GM19043 (cell line): Measurements from ENCODE around the gene SCO2.
A peak's percentile ranks its signal among the peaks of the same experiment; 100 is the strongest.

ENCODE experiments used
- ATAC-seq: cut with Tn5 transposase; IDR thresholded peaks from one replicate; pipeline ENCODE4 v1.9.1; 2021; ENCODE audit warnings: low read depth; ENCODE audit not compliant: unreplicated experiment

SCO2 gene

GRCh38 chr22:50525104-50525857 is at the start of gene SCO2:
Gene SCO2, minus strand, starts transcription at chr22:50525598. Its CDS starts 1,187 bp downstream, at chr22:50524411.
- ATAC-seq, result peak; percentile 35

- ATAC-seq, result no peak
These were observed 49.0 kb upstream of the SCO2 start for GRCh38 chr22:50574383-50574755.

- no peak for ATAC-seq
These were observed 48.3 kb upstream of the SCO2 start for GRCh38 chr22:50573491-50574382.

GRCh38 chr22:50572965-50573364 is 47.6 kb upstream of the SCO2 start:
- ATAC-seq, result no peak

GRCh38 chr22:50571264-50572175 is 46.1 kb upstream of the SCO2 start:
- no peak for ATAC-seq

- ATAC-seq, result no peak
These were observed 45.5 kb upstream of the SCO2 start for GRCh38 chr22:50570861-50571260.

GRCh38 chr22:50569896-50570535 is 44.6 kb upstream of the SCO2 start:
- no peak for ATAC-seq

- ATAC-seq, result no peak
These were observed 43.7 kb upstream of the SCO2 start for GRCh38 chr22:50569041-50569459.

- no peak for ATAC-seq
These were observed 43.2 kb upstream of the SCO2 start for GRCh38 chr22:50568626-50569025.

GRCh38 chr22:50567721-50568252 is 42.4 kb upstream of the SCO2 start:
- ATAC-seq, result no peak

GRCh38 chr22:50564289-50564688 is 38.9 kb upstream of the SCO2 start:
- no peak for ATAC-seq

- ATAC-seq, result no peak
These were observed 38.2 kb upstream of the SCO2 start for GRCh38 chr22:50563413-50564160.

- ATAC-seq, result peak; percentile 72
These were observed 37.4 kb upstream of the SCO2 start, which contains the start of gene SYCE3 for GRCh38 chr22:50562523-50563412. Gene SYCE3, minus strand, starts transcription at chr22:50562919. Its CDS starts 6,514 bp downstream, at chr22:50556405.

GRCh38 chr22:50561401-50562358 is 36.3 kb upstream of the SCO2 start:
- ATAC-seq, result no peak

GRCh38 chr22:50560034-50560433 is 34.6 kb upstream of the SCO2 start:
- no peak for ATAC-seq

- no peak for ATAC-seq
These were observed 31.3 kb upstream of the SCO2 start for GRCh38 chr22:50556703-50557102.

- no peak for ATAC-seq
These were observed 27.9 kb upstream of the SCO2 start for GRCh38 chr22:50553310-50553709.
